GM12872 (cell line): ENCODE data around the gene CKAP4.

ENCODE experiments used
- TF ChIP-seq, protein P1 (sequence below): IDR thresholded peaks from 3 replicates; pipeline ENCODE4 v1.5.1; 2011; ENCODE audit warnings: low read depth, mild to moderate bottlenecking, low read length, moderate library complexity; ENCODE audit not compliant: insufficient read depth

The CKAP4 gene

DNA sequence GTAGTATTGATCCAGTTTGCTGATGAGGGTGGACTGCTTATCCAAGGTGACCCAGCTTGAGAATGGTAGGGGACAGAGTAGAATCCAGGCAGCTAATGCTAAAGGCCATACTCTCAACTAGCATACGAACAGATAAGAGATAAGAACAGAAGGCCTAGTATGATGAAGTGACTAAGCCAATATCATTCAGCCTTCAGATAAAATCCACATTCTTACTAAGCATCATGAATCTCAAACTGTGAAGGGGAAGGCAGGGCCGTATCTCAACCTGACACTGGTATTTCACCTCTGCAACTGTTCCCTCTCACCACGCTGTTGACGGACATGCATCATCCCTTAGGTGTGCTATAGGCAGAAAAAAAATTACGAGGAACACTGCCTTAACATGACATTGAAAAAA is 8.1 kb upstream of the CKAP4 start:
- TF ChIP-seq, protein P1, sequence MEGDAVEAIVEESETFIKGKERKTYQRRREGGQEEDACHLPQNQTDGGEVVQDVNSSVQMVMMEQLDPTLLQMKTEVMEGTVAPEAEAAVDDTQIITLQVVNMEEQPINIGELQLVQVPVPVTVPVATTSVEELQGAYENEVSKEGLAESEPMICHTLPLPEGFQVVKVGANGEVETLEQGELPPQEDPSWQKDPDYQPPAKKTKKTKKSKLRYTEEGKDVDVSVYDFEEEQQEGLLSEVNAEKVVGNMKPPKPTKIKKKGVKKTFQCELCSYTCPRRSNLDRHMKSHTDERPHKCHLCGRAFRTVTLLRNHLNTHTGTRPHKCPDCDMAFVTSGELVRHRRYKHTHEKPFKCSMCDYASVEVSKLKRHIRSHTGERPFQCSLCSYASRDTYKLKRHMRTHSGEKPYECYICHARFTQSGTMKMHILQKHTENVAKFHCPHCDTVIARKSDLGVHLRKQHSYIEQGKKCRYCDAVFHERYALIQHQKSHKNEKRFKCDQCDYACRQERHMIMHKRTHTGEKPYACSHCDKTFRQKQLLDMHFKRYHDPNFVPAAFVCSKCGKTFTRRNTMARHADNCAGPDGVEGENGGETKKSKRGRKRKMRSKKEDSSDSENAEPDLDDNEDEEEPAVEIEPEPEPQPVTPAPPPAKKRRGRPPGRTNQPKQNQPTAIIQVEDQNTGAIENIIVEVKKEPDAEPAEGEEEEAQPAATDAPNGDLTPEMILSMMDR, result no peak

DNA sequence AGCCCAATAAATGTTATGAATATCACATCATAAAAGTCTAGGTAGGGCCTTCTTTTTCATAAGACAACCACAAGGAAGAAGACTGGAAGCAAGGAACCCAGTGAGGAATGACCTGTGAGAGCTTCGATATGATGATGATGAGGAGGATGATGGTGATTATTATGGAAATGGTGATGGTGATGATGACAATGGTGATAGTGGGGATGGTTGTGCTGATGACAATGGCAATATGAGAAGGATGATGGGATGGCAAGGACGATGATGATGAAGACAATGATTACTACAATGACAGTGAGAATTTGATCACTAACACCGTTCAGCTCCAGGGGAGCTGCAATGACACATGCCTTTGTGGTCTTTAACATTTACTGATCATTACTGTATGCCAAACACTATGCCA is 7.7 kb upstream of the CKAP4 start:
- TF ChIP-seq, protein P1, result no peak

DNA sequence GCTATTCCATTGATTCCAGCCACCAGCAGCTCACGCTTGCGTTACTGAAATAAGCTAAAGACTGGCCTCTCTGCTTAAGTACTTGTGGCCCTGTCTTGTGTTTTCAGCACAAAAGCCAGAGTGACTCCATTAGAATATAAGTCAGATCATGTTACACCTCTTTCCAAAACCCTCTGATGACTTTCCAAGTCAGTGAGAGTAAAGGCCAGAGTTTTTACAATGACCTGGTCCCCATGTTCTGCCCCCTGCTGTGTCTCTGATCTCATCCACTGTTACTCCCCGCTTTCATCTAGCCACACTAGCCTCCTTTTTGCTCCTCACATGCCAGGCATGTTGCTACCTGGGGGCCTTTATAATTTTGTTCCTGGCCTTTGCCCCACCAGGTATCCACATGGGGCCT is 6.9 kb upstream of the CKAP4 start:
- TF ChIP-seq, protein P1, result no peak

DNA sequence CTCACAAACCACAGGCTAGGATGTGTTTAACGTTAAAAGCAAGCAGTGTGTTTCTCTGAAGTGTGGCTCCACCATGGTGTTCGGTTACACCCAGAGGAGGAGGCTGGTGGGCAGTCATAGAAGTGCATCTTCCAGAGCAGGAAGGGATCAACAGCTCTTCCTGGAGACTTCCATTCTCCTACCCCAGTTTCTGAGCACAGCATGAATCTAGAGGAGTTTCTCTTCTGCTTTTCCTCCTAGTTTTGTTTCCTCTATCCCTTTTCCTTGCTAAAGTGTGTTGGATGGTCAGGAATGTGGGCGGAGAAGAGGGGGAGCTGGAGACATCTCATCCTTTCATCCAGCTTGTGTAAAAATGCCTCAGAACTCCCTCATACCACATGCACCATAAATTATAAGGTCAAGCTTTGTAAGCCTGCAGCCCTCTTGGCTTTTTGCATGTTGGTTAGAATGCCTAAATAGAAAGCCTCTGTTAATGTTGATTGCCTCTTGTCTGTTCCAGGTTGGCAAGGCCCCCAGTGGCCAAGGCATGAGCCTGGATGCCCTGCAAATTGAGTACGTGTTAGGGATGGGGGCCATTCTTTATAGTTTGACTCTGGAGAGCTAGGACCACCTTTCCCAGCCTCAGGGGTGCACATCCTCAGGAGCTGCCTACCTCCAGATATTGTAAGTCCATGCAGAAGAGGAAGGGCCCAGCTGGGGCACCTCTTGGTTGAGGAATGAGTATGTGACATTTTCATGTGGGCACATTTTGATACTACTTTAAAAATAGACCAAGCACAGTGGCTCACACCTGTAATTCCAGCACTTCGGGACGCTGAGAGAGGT is 4.0 kb upstream of the CKAP4 start:
- TF ChIP-seq, protein P1, result no peak

DNA sequence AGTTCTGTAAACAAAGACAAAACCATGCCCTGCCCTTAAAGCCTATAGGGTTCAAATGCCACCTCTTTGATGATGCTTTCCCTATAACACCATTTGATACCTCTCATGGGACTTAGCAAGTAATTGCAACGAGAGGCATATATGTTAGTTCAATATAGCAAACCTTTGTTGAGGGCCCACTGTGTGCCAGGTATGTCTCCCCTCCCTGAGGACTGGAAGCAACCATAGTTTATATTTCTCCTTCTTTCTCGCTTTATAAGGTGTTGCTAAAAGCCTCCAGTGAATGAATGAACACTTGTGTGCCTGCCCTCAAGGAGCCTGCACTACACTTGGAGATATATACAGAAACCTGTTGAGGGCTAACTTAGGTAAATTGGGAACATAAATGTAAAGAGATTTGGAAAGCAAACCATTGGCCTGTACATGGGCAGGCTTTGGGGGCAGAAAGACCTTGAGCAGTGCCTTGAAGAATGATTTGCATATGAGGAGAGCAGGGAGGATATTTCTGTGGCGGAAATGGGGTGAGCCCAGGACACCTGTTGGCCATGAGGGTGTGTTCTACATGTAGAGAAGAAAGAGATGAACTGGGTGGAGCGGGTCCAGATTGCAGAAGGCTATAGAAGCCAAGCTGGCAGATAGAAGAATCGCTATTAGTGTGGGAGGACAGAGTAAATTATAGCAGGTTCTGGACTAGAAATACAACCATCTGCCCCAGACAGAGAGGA is 1.8 kb upstream of the CKAP4 start:
- TF ChIP-seq, protein P1, result 0 out of 3 replicates have a peak, but pooled peaks have one; percentile 4

DNA sequence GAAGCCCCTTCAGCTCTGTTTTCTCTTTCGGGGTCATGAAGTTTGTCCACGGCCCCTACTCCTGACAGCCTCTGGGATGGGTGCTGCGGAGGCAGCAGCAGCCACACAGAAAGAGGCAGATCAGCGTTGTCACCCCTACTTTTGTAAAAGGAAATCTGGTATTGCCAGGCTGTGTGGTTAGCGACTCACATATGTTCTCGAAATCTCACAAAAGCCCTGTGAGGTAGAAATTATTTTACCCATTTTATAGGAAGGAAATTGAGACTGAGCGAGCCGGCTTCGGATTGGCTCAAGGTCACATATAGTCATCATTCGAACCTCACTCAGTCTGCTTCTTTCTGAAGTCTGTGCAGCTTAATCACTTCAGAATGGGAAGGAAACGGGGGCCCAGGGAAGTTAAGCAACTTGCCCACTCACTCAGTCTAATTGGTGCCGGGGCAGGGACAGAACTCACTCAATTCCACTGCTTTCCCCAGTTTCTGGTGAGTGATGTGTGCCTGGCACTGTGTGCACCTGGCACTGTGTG is 1.1 kb upstream of the CKAP4 start:
- TF ChIP-seq, protein P1, result no peak

DNA sequence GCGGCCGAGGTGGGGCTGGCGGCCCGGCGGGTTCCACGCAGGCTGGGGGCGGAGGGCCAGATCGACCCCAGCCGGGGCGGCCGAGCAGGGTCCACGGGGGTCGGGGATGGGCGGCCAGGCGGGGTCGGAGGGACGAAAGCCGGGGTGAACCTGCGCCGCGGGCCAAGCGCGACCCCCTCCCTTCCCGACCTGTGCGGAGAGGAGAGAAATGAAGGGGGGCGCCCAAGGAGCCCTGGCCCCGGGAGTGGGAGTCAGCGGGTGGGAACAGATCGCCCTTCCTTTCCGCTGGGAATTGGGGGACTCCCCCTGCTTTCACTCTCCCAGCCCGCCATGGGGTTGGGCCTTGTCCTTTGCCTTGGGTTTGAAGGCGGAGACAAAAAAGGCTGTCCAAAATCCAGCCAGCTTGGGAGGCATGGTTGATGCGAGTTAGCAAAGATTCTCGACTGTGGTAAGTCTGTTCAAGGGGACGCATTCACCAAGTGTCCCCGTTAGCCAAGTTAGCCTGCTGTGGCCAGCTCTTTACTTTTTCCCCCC is 559 bp upstream of the CKAP4 start:
- TF ChIP-seq, protein P1, result no peak
